ENCODE data around the gene CILP2. TPM values are rescaled to one million over a fixed set of nuclear protein-coding genes. Genes with fewer than 3 reads are reported as not detected.

Gene CILP2
- total RNA-seq, 4 donors from 2014 or later: 0.19 to 0.27 TPM; not detected in 2

- Histone ChIP-seq H3K4me1 (no peaks in the 10 kb centered on the region), H3K27ac (no peak overlapping the region), H3K9me3 (no peaks in the 10 kb centered on the region), H3K36me3 (no peaks in the 10 kb centered on the region), H3K4me3 (no peak overlapping the region), H3K27me3 (peaks cover 3% of the 10 kb centered on the region)
- no peak for TF ChIP-seq POLR2A (IDR thresholded peaks at IDR 0.05)
- 30% methylated on average over 1 of the region's 4 CpGs; no CpG with 5 or more reads in 1 of the 2 donors for WGBS, 2 donors (ENCODE audit: low coverage in 1 of 2)
- ATAC-seq: no peak
Measured at GRCh38 chr19:19559931-19560330, 21.9 kb downstream of the CILP2 start.

DNA sequence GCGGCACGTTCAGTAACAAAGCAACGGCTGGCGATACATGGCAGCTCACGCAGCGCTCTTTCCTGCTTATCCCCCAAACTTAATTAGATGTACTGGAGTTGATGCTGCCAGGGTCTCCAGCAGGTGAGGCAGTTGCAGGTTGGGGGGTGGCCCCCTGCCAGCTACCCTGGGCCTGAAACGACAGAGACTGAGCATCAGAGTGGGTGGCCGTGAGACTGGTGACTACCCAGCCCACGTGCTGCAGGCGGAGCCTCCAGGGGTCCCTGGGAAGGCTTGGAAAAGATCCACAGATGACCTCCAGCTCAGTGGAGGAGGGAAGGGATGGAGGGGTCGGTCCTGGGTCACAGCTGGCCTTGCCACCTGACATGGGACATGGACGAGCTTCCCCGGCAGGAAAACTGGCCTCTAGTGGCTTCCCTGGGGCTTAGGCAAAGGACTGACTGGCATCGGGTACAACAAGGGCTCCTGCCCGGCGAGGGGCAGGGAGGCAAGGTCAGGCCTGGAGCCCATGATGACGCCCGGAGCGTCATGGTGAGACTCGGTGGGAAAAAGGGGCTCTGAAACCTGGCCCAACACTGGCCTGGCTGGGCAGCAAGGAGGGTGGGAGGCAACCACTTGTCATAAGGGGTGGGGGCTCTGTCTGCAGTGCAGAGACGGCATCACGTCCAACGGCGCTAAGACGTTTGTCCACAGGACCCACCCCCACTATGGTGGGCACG lies 24.0 kb downstream of the CILP2 start:
- no peak for ATAC-seq
- Histone ChIP-seq H3K27ac (no peak overlapping the region), H3K4me1 (no peaks in the 10 kb centered on the region), H3K27me3 (no peaks in the 10 kb centered on the region), H3K36me3 (no peaks in the 10 kb centered on the region), H3K4me3 (no peak overlapping the region), H3K9me3 (no peaks in the 10 kb centered on the region)
- 80 to 92% methylated on average over 2 to 6 of the region's 26 CpGs for WGBS, 2 donors (ENCODE audit: low coverage in 1 of 2)
- TF ChIP-seq POLR2A (IDR thresholded peaks at IDR 0.05) (no peak), EP300 (IDR thresholded peaks at IDR 0.05) (no peak), POLR2AphosphoS5 (IDR thresholded peaks at IDR 0.05) (no peak)
- TF ChIP-seq, protein P1, sequence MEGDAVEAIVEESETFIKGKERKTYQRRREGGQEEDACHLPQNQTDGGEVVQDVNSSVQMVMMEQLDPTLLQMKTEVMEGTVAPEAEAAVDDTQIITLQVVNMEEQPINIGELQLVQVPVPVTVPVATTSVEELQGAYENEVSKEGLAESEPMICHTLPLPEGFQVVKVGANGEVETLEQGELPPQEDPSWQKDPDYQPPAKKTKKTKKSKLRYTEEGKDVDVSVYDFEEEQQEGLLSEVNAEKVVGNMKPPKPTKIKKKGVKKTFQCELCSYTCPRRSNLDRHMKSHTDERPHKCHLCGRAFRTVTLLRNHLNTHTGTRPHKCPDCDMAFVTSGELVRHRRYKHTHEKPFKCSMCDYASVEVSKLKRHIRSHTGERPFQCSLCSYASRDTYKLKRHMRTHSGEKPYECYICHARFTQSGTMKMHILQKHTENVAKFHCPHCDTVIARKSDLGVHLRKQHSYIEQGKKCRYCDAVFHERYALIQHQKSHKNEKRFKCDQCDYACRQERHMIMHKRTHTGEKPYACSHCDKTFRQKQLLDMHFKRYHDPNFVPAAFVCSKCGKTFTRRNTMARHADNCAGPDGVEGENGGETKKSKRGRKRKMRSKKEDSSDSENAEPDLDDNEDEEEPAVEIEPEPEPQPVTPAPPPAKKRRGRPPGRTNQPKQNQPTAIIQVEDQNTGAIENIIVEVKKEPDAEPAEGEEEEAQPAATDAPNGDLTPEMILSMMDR (IDR thresholded peaks at IDR 0.05): no peak

- no peaks in the 10 kb centered on the region for H3K27me3 ChIP-seq
- H3K27ac ChIP-seq: no peak overlapping the region
- ATAC-seq: no peak
- TF ChIP-seq EP300 (IDR thresholded peaks at IDR 0.05) (no peak), POLR2A (IDR thresholded peaks at IDR 0.05) (no peak), POLR2AphosphoS5 (IDR thresholded peaks at IDR 0.05) (no peak)
- TF ChIP-seq, protein P1 (IDR thresholded peaks at IDR 0.05): no peak
- H3K4me1 ChIP-seq: no peaks in the 10 kb centered on the region
- no peak overlapping the region for H3K4me3 ChIP-seq
- WGBS, 2 donors (ENCODE audit: low coverage in 1 of 2): 80 to 81% methylated on average over 1 to 3 of the region's 17 CpGs
- no peaks in the 10 kb centered on the region for H3K9me3 ChIP-seq
- no peaks in the 10 kb centered on the region for H3K36me3 ChIP-seq
Measured at GRCh38 chr19:19562665-19563347, 24.7 kb downstream of the CILP2 start.

GRCh38 chr19:19563348-19563848 lies 25.3 kb downstream of the CILP2 start:
- Histone ChIP-seq H3K9me3 (no peaks in the 10 kb centered on the region), H3K4me1 (no peaks in the 10 kb centered on the region), H3K27ac (no peak overlapping the region), H3K4me3 (no peak overlapping the region), H3K36me3 (no peaks in the 10 kb centered on the region), H3K27me3 (no peaks in the 10 kb centered on the region)
- 81 to 100% methylated on average over 2 to 9 of the region's 17 CpGs for WGBS, 2 donors (ENCODE audit: low coverage in 1 of 2)
- ATAC-seq: no peak
- TF ChIP-seq EP300 (IDR thresholded peaks at IDR 0.05) (no peak), POLR2A (IDR thresholded peaks at IDR 0.05) (no peak), POLR2AphosphoS5 (IDR thresholded peaks at IDR 0.05) (no peak)
- TF ChIP-seq, protein P1 (IDR thresholded peaks at IDR 0.05): no peak

DNA sequence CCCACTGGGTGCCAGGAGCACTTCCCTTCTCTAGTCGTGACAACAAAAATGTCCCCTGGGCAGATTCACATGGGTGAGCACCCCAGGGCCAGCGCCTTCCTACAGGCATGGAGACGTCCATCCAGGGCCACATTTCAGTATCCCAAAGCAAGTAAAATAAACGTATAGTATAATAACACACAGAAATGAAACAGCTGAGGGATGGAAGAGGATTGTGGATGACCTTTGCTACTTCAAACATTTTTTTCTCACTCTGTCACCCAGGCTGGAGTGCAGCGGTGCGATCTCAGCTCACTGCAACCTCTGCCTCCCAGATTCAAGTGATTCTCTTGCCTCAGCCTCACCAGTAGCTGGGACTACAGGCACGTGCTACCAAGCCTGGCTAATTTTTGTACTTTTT lies 28.2 kb downstream of the CILP2 start:
- no peak for ATAC-seq
- no peaks in the 10 kb centered on the region for H3K27me3 ChIP-seq
- H3K27ac ChIP-seq: no peak overlapping the region
- H3K9me3 ChIP-seq: no peaks in the 10 kb centered on the region
- no peaks in the 10 kb centered on the region for H3K36me3 ChIP-seq
- TF ChIP-seq POLR2AphosphoS5 (IDR thresholded peaks at IDR 0.05) (no peak), POLR2A (IDR thresholded peaks at IDR 0.05) (no peak), EP300 (IDR thresholded peaks at IDR 0.05) (no peak)
- TF ChIP-seq, protein P1 (IDR thresholded peaks at IDR 0.05): no peak
- H3K4me3 ChIP-seq: no peak overlapping the region
- H3K4me1 ChIP-seq: no peaks in the 10 kb centered on the region
- 66 to 73% methylated on average over 3 to 6 of the region's 7 CpGs for WGBS, 2 donors (ENCODE audit: low coverage in 1 of 2)
